ENCODE results near the gene C9orf50.

DNA sequence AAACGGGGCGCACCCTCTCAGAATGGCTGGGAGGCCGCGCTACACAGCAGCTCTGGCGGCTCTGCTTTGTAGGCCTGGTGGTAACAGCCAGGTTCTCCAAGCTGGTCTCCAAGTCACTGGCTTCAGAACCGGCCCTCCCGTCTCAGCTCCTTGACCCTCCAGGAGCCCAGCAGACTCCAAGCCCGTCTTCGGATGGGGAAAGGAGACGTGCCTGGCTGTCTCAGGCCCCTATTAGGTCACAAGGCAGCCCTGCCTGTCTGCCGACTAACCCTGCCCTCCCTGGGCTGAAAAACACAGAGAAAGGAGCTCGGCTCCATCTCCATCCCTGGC is 18.8 kb upstream of the C9orf50 start:
- TF ChIP-seq SUZ12 (IDR thresholded peaks at IDR 0.05): no peak
- TF ChIP-seq SP1 (IDR thresholded peaks at IDR 0.05): no peak
- TF ChIP-seq FOXK2 (IDR thresholded peaks at IDR 0.05): no peak
- TF ChIP-seq ARNT (IDR thresholded peaks at IDR 0.05): no peak
- no peak for TF ChIP-seq NFRKB (IDR thresholded peaks at IDR 0.05)
